ENCODE measurements around the gene WDR83.

WDR83 gene

GRCh38 chr19:12665671-12666264 is 839 bp upstream of the WDR83 start:
- Histone ChIP-seq H3K4me3 (ENCODE audit: low read depth, low read length) (peak overlapping the region; percentile 76), H3K36me3 (ENCODE audit: control insufficient read depth in 2 of 2, insufficient read depth in 1 of 2, low read length in 2 of 2) (peaks cover 11 to 60% of the 10 kb centered on the region in 2 experiments; a peak in 2 of 3 replicates), H3K9me3 (ENCODE audit: control insufficient read depth, insufficient read depth, low read depth, low read length) (no peaks in the 10 kb centered on the region), H3K27ac (ENCODE audit: extremely low read depth, low read depth, low read length) (no peak overlapping the region; the same call in 1 of the 2 replicates), H3K4me1 (ENCODE audit: control insufficient read depth, insufficient read depth, low read length) (no peaks in the 10 kb centered on the region)
- ChIA-PET CTCF (interaction anchor here (0.5 to 1.8 kb wide), 3 partner anchors 8 to 264 kb away, joined by 3 to 5 read pairs (median 4); no protein-coding TSS in a partner anchor), POLR2A (interaction anchor here (0.6 to 1.9 kb wide), 8 partner anchors 12 to 100 kb away, joined by 3 to 9 read pairs (median 4); partner anchors contain the start of genes DHPS, FBXW9, ZNF490 and ZNF791)
- no peak for TF ChIP-seq ZNF23 (tag by site-specific recombination; IDR thresholded peaks at IDR 0.05; ENCODE audit: borderline replicate concordance)
- TF ChIP-seq ZNF426 (tag by site-specific recombination; IDR thresholded peaks at IDR 0.05) = no peak
- TF ChIP-seq, protein P1, sequence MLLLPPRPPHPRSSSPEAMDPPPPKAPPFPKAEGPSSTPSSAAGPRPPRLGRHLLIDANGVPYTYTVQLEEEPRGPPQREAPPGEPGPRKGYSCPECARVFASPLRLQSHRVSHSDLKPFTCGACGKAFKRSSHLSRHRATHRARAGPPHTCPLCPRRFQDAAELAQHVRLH (tag by site-specific recombination; IDR thresholded peaks at IDR 0.05) = no peak

DNA sequence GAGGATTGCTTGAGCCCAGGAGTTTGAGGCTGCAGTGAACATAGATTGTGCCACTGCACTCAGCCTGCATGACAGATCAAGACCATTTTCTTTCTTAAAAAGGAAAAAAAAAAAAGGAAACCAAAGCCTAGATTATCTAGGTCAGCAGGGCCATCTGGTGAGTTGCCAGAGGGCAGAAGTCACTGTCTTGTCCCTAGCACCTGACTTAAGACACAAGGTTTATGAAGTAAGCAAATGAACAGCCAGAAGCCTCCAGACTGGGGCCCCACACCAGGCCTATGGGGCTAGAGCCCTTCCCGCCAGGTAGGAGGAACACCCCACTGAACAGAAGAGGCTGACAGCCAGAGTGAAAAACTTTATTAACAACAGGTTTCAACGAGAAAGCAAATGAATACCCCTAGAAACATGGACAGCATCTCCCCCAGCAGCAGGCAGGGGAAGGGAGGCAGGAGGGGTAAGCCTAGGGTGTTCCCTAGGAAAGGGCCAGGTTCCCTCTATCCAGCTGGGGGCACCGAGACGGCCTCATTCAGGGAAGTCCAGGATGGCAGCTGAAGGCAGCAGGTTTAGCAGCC is 1.2 kb downstream of the WDR83 start:
- H3K9me3 ChIP-seq (ENCODE audit: control insufficient read depth, insufficient read depth, low read depth, low read length) = no peaks in the 10 kb centered on the region
- CTCF ChIA-PET = interaction anchor here (1.1 kb wide), 1 partner anchor 104 kb away, joined by 3 read pairs; no protein-coding TSS in a partner anchor
- H3K27ac ChIP-seq (ENCODE audit: extremely low read depth, low read depth, low read length) = no peak overlapping the region
- H3K4me1 ChIP-seq (ENCODE audit: control insufficient read depth, insufficient read depth, low read length) = no peaks in the 10 kb centered on the region
- H3K36me3 ChIP-seq (ENCODE audit: control insufficient read depth in 2 of 2, insufficient read depth in 1 of 2, low read length in 2 of 2) = peaks cover 7 to 57% of the 10 kb centered on the region in 2 experiments; a peak in 2 of 3 replicates
- TF ChIP-seq ZNF223 (tag by site-specific recombination; IDR thresholded peaks at IDR 0.05) (no peak), MYNN (tag by site-specific recombination; IDR thresholded peaks at IDR 0.05; ENCODE audit: borderline replicate concordance) (no peak), ZNF341 (tag by site-specific recombination; IDR thresholded peaks at IDR 0.05; ENCODE audit: low read depth) (no peak), ZNF16 (tag by site-specific recombination; IDR thresholded peaks at IDR 0.05; ENCODE audit: low read depth) (no peak), ZNF112 (tag by site-specific recombination; IDR thresholded peaks at IDR 0.05) (no peak), ZNF621 (tag by site-specific recombination; IDR thresholded peaks at IDR 0.05) (no peak)
- POLR2A ChIA-PET = interaction anchor here (1.2 kb wide), 1 partner anchor 9 kb away, joined by 4 read pairs; no protein-coding TSS in a partner anchor
- peak overlapping the region; percentile 85; the same call in 1 of the 2 replicates for H3K4me3 ChIP-seq (ENCODE audit: low read depth, low read length)

GRCh38 chr19:12668346-12668745 is 1.7 kb downstream of the WDR83 start:
- peak overlapping the region; percentile 80; the same call in 1 of the 2 replicates for H3K27ac ChIP-seq (ENCODE audit: extremely low read depth, low read depth, low read length)
- CTCF ChIA-PET = interaction anchor here (0.6 to 1.5 kb wide), 3 partner anchors 11 to 125 kb away, joined by 3 to 6 read pairs (median 5); no protein-coding TSS in a partner anchor
- H3K9me3 ChIP-seq (ENCODE audit: control insufficient read depth, insufficient read depth, low read depth, low read length) = no peaks in the 10 kb centered on the region
- POLR2A ChIA-PET = interaction anchor here (1.0 to 1.8 kb wide), 4 partner anchors 9 to 58 kb away, joined by 3 to 6 read pairs (median 4); partner anchors contain the start of genes ZNF490 and ZNF791
- H3K4me1 ChIP-seq (ENCODE audit: control insufficient read depth, insufficient read depth, low read length) = no peaks in the 10 kb centered on the region
- peak overlapping the region; percentile 85 for H3K4me3 ChIP-seq (ENCODE audit: low read depth, low read length)
- TF ChIP-seq ZNF561 (tag by site-specific recombination; IDR thresholded peaks at IDR 0.05; ENCODE audit: borderline replicate concordance) = no peak
- no peak for TF ChIP-seq ZNF2 (tag by site-specific recombination; IDR thresholded peaks at IDR 0.05)
- no peak for TF ChIP-seq ZNF560 (tag by site-specific recombination; IDR thresholded peaks at IDR 0.05; ENCODE audit: borderline replicate concordance)
- TF ChIP-seq, protein P2, sequence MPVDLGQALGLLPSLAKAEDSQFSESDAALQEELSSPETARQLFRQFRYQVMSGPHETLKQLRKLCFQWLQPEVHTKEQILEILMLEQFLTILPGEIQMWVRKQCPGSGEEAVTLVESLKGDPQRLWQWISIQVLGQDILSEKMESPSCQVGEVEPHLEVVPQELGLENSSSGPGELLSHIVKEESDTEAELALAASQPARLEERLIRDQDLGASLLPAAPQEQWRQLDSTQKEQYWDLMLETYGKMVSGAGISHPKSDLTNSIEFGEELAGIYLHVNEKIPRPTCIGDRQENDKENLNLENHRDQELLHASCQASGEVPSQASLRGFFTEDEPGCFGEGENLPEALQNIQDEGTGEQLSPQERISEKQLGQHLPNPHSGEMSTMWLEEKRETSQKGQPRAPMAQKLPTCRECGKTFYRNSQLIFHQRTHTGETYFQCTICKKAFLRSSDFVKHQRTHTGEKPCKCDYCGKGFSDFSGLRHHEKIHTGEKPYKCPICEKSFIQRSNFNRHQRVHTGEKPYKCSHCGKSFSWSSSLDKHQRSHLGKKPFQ (tag by site-specific recombination; IDR thresholded peaks at IDR 0.05) = no peak
- no peak for TF ChIP-seq ZNF354C (tag by site-specific recombination; IDR thresholded peaks at IDR 0.05; ENCODE audit: borderline replicate concordance, low read depth)
- TF ChIP-seq YY1 (tag by site-specific recombination; IDR thresholded peaks at IDR 0.05) = no peak
- no peak for TF ChIP-seq ZNF423 (tag by site-specific recombination; IDR thresholded peaks at IDR 0.05)
- TF ChIP-seq ZNF202 (tag by site-specific recombination; IDR thresholded peaks at IDR 0.05; ENCODE audit: borderline replicate concordance) = no peak
- TF ChIP-seq GLIS2 (tag by site-specific recombination; IDR thresholded peaks at IDR 0.05) = no peak
- no peak for TF ChIP-seq TRIM28 (IDR thresholded peaks at IDR 0.05; ENCODE audit: borderline replicate concordance, low read length)
- no peak for TF ChIP-seq ZNF140 (tag by site-specific recombination; IDR thresholded peaks at IDR 0.05)
- TF ChIP-seq ZNF670 (tag by site-specific recombination; IDR thresholded peaks at IDR 0.05; ENCODE audit: low read depth) = no peak
- TF ChIP-seq BCL11A (tag by site-specific recombination; IDR thresholded peaks at IDR 0.05; ENCODE audit: low read depth) = no peak
- TF ChIP-seq ZNF549 (tag by site-specific recombination; IDR thresholded peaks at IDR 0.05) = no peak
- TF ChIP-seq REPIN1 (tag by site-specific recombination; IDR thresholded peaks at IDR 0.05; ENCODE audit: low read depth) = no peak
- TF ChIP-seq ZNF266 (tag by site-specific recombination; IDR thresholded peaks at IDR 0.05; ENCODE audit: low read depth) = no peak
- TF ChIP-seq SCRT2 (tag by site-specific recombination; IDR thresholded peaks at IDR 0.05) = no peak
- TF ChIP-seq ZNF621 (tag by site-specific recombination; IDR thresholded peaks at IDR 0.05) = no peak
- TF ChIP-seq ZNF76 (tag by site-specific recombination; IDR thresholded peaks at IDR 0.05; ENCODE audit: borderline replicate concordance, low read depth) = no peak
- H3K36me3 ChIP-seq (ENCODE audit: control insufficient read depth in 2 of 2, insufficient read depth in 1 of 2, low read length in 2 of 2) = peaks cover 8 to 57% of the 10 kb centered on the region in 2 experiments; a peak in 2 of 3 replicates

Data from HEK293 (cell line).